ENCODE data around the gene NRL.

DNA sequence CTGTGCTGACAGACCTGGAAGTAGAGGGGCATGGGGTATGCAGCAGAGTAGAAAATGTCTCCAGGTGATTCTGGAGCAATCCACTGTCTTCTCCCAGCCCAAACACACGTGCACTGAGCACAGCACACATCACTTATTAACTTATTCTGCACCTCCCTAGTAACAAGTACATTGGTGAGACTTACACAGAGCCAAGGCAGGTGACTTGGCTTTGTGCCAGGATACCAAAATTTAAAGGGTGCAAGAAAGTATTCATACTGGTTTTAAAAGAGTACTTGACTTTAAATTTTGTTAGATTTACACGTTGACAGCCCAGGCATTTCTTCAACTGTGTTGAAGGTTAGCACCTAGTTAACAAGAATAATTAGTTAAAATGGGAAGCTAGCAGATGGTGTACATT lies 74.1 kb downstream of the NRL start:
- TF ChIP-seq, protein P1, sequence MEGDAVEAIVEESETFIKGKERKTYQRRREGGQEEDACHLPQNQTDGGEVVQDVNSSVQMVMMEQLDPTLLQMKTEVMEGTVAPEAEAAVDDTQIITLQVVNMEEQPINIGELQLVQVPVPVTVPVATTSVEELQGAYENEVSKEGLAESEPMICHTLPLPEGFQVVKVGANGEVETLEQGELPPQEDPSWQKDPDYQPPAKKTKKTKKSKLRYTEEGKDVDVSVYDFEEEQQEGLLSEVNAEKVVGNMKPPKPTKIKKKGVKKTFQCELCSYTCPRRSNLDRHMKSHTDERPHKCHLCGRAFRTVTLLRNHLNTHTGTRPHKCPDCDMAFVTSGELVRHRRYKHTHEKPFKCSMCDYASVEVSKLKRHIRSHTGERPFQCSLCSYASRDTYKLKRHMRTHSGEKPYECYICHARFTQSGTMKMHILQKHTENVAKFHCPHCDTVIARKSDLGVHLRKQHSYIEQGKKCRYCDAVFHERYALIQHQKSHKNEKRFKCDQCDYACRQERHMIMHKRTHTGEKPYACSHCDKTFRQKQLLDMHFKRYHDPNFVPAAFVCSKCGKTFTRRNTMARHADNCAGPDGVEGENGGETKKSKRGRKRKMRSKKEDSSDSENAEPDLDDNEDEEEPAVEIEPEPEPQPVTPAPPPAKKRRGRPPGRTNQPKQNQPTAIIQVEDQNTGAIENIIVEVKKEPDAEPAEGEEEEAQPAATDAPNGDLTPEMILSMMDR (IDR thresholded peaks at IDR 0.05), result no peak
- TF ChIP-seq POLR2A (IDR thresholded peaks at IDR 0.05) (no peak), EP300 (IDR thresholded peaks at IDR 0.05) (no peak), POLR2AphosphoS5 (IDR thresholded peaks at IDR 0.05) (no peak)
